ENCODE data around the gene OSBPL8.

The OSBPL8 gene

DNA sequence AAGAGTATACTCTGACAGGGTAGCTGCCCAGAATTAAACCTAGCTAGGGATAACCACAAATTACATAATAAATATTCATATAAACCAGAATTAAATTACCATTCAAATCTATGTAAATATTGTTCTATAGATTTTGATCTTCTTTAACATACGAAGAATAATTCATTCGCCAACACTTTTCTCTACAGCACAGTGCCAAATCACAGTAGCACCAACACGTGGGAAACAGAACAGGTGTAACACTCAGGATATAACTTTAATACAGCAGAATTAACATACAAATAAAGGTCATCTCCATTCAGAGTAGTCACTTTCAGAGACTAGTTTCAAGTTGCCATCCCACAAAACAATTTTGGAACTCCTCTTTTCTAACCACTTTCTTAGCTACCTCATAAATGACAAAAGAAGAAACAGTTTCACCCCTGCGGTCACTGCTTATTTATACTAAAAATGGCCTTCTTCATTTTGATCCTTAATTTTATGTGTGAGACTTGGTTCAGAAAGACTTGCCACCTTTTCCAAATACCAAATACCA is 15.7 kb downstream of the OSBPL8 start:
- no peak overlapping the region for H3K27ac ChIP-seq (ENCODE audit: low read length)
- H3K9me3 ChIP-seq (ENCODE audit: control insufficient read depth, insufficient read depth, low read length) = no peaks in the 10 kb centered on the region
- H3K4me3 ChIP-seq (ENCODE audit: low read length) = no peak overlapping the region
- H3K36me3 ChIP-seq (ENCODE audit: control insufficient read depth, insufficient read depth, low read length) = no peaks in the 10 kb centered on the region
- H3K27me3 ChIP-seq (ENCODE audit: control insufficient read depth, insufficient read depth, low read length) = no peaks in the 10 kb centered on the region
- H3K4me1 ChIP-seq (ENCODE audit: control insufficient read depth, insufficient read depth, low read length) = peaks cover 4% of the 10 kb centered on the region
- WGBS (ENCODE audit: insufficient coverage, insufficient read length) = no CpG with 5 or more reads among the region's 4 CpGs
- DNase-seq (ENCODE audit: low read depth, low spot score) = no peak

DNA sequence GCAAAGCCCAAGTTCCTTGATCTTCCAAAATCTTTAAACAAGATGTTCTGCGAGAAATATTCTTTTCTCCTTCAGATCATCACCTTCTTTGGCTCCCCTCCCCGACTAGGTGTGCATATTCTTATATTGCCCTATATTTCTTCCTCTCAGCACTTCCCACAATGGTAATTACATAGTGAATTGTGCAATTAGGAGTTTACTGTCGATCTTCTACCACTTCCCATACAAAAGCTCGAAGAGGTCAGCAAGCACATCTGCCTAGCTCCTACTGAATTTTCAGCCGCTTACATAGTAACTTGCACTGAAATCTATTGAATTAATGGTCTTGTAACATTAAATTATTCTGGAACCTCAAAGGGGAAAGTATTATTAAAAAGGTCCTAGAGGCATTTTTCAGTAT is 16.7 kb downstream of the OSBPL8 start:
- no peak for DNase-seq (ENCODE audit: low read depth, low spot score)
- Histone ChIP-seq H3K4me3 (ENCODE audit: low read length) (no peak overlapping the region), H3K36me3 (ENCODE audit: control insufficient read depth, insufficient read depth, low read length) (no peaks in the 10 kb centered on the region), H3K4me1 (ENCODE audit: control insufficient read depth, insufficient read depth, low read length) (peaks cover 4% of the 10 kb centered on the region), H3K27me3 (ENCODE audit: control insufficient read depth, insufficient read depth, low read length) (no peaks in the 10 kb centered on the region), H3K27ac (ENCODE audit: low read length) (no peak overlapping the region), H3K9me3 (ENCODE audit: control insufficient read depth, insufficient read depth, low read length) (no peaks in the 10 kb centered on the region)
- WGBS (ENCODE audit: insufficient coverage, insufficient read length) = no CpG with 5 or more reads among the region's 5 CpGs

DNA sequence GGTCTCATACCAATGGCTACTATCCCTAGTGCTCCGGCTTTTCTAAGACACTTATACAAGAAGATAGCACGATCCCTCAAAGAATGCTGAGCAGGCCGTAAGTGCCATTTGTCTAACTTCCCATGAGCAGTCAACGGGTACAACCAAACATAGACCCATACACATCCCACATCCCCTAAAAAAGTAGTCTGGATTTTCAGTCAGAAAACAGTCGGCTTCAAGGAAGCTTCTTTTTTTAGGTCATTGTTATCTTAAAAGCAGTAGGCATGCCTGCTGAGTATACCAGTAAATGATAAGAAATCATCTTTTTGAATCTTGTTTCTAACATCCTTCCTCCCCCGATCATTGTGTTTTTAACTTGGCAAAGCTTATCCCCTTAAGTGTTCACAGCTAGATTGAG is 19.8 kb downstream of the OSBPL8 start:
- Histone ChIP-seq H3K4me3 (ENCODE audit: low read length) (no peak overlapping the region), H3K4me1 (ENCODE audit: control insufficient read depth, insufficient read depth, low read length) (no peaks in the 10 kb centered on the region), H3K27me3 (ENCODE audit: control insufficient read depth, insufficient read depth, low read length) (no peaks in the 10 kb centered on the region), H3K9me3 (ENCODE audit: control insufficient read depth, insufficient read depth, low read length) (no peaks in the 10 kb centered on the region), H3K36me3 (ENCODE audit: control insufficient read depth, insufficient read depth, low read length) (no peaks in the 10 kb centered on the region), H3K27ac (ENCODE audit: low read length) (no peak overlapping the region)
- no peak for DNase-seq (ENCODE audit: low read depth, low spot score)
- no CpG with 5 or more reads among the region's 6 CpGs for WGBS (ENCODE audit: insufficient coverage, insufficient read length)

DNA sequence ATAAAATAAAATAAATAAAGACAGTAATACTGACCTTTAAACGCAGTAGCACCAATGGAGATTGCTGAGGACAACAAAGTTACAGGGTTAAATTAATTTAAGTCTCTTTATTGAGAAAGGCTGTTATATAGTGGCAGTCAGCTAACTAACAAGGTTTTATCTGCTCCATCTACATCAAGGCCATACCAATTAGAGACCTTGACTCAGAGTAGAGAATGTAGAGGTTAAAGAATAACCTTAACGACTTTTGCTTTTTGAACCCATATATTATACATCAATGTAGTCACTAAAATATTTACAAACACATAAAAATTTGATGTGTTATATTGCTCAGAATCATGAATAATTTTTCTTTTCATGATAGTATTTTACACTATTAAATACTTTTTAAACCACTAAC is 21.6 kb downstream of the OSBPL8 start:
- no peaks in the 10 kb centered on the region for H3K9me3 ChIP-seq (ENCODE audit: control insufficient read depth, insufficient read depth, low read length)
- no peaks in the 10 kb centered on the region for H3K27me3 ChIP-seq (ENCODE audit: control insufficient read depth, insufficient read depth, low read length)
- no peak overlapping the region for H3K4me3 ChIP-seq (ENCODE audit: low read length)
- no peak for DNase-seq (ENCODE audit: low read depth, low spot score)
- H3K36me3 ChIP-seq (ENCODE audit: control insufficient read depth, insufficient read depth, low read length) = no peaks in the 10 kb centered on the region
- no peaks in the 10 kb centered on the region; the same call in 1 of the 2 replicates for H3K4me1 ChIP-seq (ENCODE audit: control insufficient read depth, insufficient read depth, low read length)
- H3K27ac ChIP-seq (ENCODE audit: low read length) = no peak overlapping the region
- no CpG with 5 or more reads among the region's 2 CpGs for WGBS (ENCODE audit: insufficient coverage, insufficient read length)

DNA sequence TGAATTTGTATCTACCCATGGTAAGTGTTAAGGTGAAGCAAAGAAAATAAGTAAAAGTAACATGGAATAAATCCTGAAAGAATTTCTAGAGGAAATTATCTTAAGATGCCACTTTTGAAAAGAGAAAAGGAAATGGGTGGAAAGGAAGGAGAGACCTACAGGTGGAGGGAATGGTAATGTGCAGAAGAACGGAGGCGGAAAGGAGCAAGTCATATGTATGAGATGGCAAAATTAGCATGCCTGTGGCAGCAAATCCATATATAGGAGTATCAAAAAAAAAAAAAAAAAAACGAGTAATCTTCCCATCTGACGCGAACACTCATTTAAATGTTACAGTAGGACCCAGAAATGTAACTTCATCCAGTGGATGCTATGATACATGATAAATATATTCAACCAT is 23.0 kb downstream of the OSBPL8 start:
- Histone ChIP-seq H3K27me3 (ENCODE audit: control insufficient read depth, insufficient read depth, low read length) (no peaks in the 10 kb centered on the region), H3K4me3 (ENCODE audit: low read length) (no peak overlapping the region), H3K27ac (ENCODE audit: low read length) (no peak overlapping the region), H3K4me1 (ENCODE audit: control insufficient read depth, insufficient read depth, low read length) (no peaks in the 10 kb centered on the region; the same call in 1 of the 2 replicates), H3K9me3 (ENCODE audit: control insufficient read depth, insufficient read depth, low read length) (no peaks in the 10 kb centered on the region), H3K36me3 (ENCODE audit: control insufficient read depth, insufficient read depth, low read length) (no peaks in the 10 kb centered on the region)
- DNase-seq (ENCODE audit: low read depth, low spot score) = no peak
- no CpG with 5 or more reads among the region's 5 CpGs for WGBS (ENCODE audit: insufficient coverage, insufficient read length)

DNA sequence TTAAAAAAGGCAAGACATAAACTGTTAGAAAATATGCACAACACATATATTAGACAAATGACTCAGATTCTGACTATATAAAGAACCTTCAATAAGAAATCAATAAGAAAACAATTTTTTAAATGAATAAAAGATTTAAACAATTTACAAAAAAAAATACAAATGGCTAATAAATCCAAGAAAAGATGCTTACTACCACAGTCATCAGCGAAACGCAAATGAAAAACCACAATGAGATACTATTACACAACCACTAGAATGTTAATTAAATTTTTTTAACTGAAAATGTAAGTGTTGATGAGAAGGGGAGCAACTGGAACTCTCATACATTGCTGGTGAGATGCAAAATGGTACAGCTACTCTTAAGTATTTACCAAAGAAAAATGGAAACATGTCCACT is 24.4 kb downstream of the OSBPL8 start:
- Histone ChIP-seq H3K36me3 (ENCODE audit: control insufficient read depth, insufficient read depth, low read length) (no peaks in the 10 kb centered on the region), H3K27ac (ENCODE audit: low read length) (no peak overlapping the region), H3K27me3 (ENCODE audit: control insufficient read depth, insufficient read depth, low read length) (no peaks in the 10 kb centered on the region), H3K4me3 (ENCODE audit: low read length) (no peak overlapping the region), H3K9me3 (ENCODE audit: control insufficient read depth, insufficient read depth, low read length) (no peaks in the 10 kb centered on the region), H3K4me1 (ENCODE audit: control insufficient read depth, insufficient read depth, low read length) (no peaks in the 10 kb centered on the region; the same call in 1 of the 2 replicates)
- WGBS (ENCODE audit: insufficient coverage, insufficient read length) = no CpG with 5 or more reads among the region's 2 CpGs
- no peak for DNase-seq (ENCODE audit: low read depth, low spot score)

DNA sequence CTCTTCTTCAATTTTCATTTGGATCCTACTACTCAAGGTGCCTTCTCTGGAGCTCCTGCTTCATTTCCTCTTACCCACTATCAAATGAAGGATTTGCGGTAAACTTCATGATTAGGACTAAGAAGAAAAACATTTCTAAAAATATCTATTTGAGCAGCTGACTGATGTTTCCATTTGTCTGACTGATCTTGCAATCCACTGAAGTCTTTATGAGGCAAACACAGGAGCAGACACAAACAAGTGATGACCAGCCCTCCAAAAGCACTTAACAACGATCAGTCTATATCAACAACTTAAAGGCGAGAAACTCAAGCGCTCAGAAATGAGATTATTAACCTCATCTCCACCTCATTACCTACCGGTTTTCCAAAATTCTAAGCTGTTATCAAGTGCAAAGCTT is 26.2 kb downstream of the OSBPL8 start:
- no peak overlapping the region for H3K27ac ChIP-seq (ENCODE audit: low read length)
- no peaks in the 10 kb centered on the region for H3K36me3 ChIP-seq (ENCODE audit: control insufficient read depth, insufficient read depth, low read length)
- no CpG with 5 or more reads among the region's 5 CpGs for WGBS (ENCODE audit: insufficient coverage, insufficient read length)
- no peaks in the 10 kb centered on the region; the same call in 1 of the 2 replicates for H3K4me1 ChIP-seq (ENCODE audit: control insufficient read depth, insufficient read depth, low read length)
- no peaks in the 10 kb centered on the region for H3K9me3 ChIP-seq (ENCODE audit: control insufficient read depth, insufficient read depth, low read length)
- H3K4me3 ChIP-seq (ENCODE audit: low read length) = no peak overlapping the region
- no peak for DNase-seq (ENCODE audit: low read depth, low spot score)
- no peaks in the 10 kb centered on the region for H3K27me3 ChIP-seq (ENCODE audit: control insufficient read depth, insufficient read depth, low read length)

DNA sequence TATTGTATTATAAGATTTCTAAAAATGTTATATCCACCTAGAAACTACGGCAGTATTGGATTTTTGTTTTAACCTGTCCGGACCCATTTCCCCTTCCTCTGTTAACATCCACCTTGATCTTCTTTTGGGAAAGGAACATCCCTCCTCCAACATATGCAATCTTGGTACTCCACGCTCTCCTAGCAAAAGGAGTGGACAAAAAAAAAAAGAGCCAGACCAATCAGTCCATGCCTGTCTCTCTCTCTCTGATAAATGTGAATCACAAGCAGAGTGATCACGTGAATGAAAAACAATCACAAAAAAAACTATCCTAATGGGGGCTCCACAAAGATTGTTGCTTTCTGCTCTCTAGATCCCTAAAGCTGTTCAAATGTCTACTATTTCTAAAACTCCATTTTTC is 27.1 kb downstream of the OSBPL8 start:
- Histone ChIP-seq H3K27me3 (ENCODE audit: control insufficient read depth, insufficient read depth, low read length) (no peaks in the 10 kb centered on the region), H3K4me3 (ENCODE audit: low read length) (no peak overlapping the region), H3K36me3 (ENCODE audit: control insufficient read depth, insufficient read depth, low read length) (no peaks in the 10 kb centered on the region), H3K4me1 (ENCODE audit: control insufficient read depth, insufficient read depth, low read length) (no peaks in the 10 kb centered on the region; the same call in 1 of the 2 replicates), H3K9me3 (ENCODE audit: control insufficient read depth, insufficient read depth, low read length) (no peaks in the 10 kb centered on the region; the same call in 1 of the 2 replicates), H3K27ac (ENCODE audit: low read length) (no peak overlapping the region)
- DNase-seq (ENCODE audit: low read depth, low spot score) = no peak
- no CpG with 5 or more reads among the region's 4 CpGs for WGBS (ENCODE audit: insufficient coverage, insufficient read length)

DNA sequence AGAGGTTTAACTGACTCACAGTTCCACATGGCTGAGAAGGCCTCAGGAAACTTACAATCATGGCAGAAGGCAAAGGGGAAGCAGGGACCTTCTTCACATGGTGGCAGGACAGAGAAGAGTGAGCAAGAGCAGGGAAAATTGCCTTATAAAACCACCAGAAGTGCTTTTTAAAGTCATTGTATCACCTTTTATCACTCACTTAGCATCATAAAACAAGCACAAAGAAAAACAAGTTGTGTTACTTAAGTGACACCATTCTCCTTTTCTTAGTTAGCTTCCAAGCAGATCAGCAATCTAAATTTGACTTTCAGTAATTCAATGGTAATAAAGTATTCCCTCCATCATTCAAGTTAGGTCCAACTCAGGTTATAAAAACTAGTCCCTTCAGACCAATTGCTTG is 28.5 kb downstream of the OSBPL8 start:
- H3K4me1 ChIP-seq (ENCODE audit: control insufficient read depth, insufficient read depth, low read length) = no peaks in the 10 kb centered on the region; the same call in 1 of the 2 replicates
- no peaks in the 10 kb centered on the region; the same call in 1 of the 2 replicates for H3K9me3 ChIP-seq (ENCODE audit: control insufficient read depth, insufficient read depth, low read length)
- H3K4me3 ChIP-seq (ENCODE audit: low read length) = no peak overlapping the region
- H3K27me3 ChIP-seq (ENCODE audit: control insufficient read depth, insufficient read depth, low read length) = no peaks in the 10 kb centered on the region
- no peak overlapping the region for H3K27ac ChIP-seq (ENCODE audit: low read length)
- no peaks in the 10 kb centered on the region for H3K36me3 ChIP-seq (ENCODE audit: control insufficient read depth, insufficient read depth, low read length)
- DNase-seq (ENCODE audit: low read depth, low spot score) = no peak

DNA sequence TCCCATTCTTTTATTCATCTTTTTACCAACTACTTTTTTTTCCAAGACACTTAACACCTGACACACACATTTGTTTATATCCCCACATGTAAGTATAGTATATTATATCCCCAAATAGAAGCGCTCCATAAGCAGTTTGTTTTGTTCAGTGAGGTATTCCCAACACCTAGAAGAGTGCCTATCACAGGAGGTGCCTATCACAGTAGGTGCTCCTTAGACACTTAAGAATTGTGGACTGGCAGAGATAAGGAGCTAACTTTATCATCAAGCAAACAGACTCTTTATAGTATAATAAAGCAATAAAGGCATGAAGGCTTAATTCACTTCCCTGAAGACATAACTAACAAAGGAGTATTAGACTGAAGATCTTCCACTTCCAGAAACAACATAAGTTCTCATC is 29.1 kb downstream of the OSBPL8 start:
- WGBS (ENCODE audit: insufficient coverage, insufficient read length) = no CpG with 5 or more reads among the region's 1 CpG
- H3K27me3 ChIP-seq (ENCODE audit: control insufficient read depth, insufficient read depth, low read length) = no peaks in the 10 kb centered on the region
- no peaks in the 10 kb centered on the region; the same call in 1 of the 2 replicates for H3K9me3 ChIP-seq (ENCODE audit: control insufficient read depth, insufficient read depth, low read length)
- H3K4me1 ChIP-seq (ENCODE audit: control insufficient read depth, insufficient read depth, low read length) = no peaks in the 10 kb centered on the region; the same call in 1 of the 2 replicates
- H3K27ac ChIP-seq (ENCODE audit: low read length) = no peak overlapping the region
- DNase-seq (ENCODE audit: low read depth, low spot score) = no peak
- H3K4me3 ChIP-seq (ENCODE audit: low read length) = no peak overlapping the region
- H3K36me3 ChIP-seq (ENCODE audit: control insufficient read depth, insufficient read depth, low read length) = no peaks in the 10 kb centered on the region

DNA sequence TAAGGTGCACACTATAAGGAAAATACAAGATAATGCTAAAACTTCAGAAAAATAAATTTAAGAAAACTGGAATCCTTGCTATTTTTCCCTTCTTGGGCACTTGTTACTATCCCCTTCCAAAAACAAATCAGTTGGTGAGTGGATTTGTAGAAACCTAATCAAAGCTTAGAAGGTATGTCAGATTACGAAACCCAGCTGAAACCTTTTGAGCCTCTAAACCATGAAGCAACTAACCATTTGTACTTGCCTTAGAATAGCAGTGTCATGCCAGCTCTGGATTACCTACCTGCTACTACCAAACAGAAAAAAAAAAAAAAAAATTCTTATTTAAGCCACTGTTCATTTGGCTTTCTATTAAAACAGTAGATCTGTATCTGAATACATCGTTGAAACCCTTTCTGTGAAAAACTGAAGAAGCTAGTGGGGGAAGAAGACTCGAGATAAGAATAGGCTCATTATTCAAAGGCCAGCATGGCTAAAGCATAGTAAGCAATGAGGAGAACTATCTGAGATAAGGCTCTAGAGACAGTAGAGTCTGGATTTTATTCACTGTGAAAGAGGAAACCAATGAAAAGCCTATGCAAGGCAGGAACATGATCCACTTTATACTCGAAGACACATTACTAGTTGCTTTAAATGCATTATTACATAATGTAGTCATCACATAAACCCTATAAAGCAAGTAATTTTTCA is 30.2 kb downstream of the OSBPL8 start:
- Histone ChIP-seq H3K36me3 (ENCODE audit: control insufficient read depth, insufficient read depth, low read length) (no peaks in the 10 kb centered on the region), H3K27me3 (ENCODE audit: control insufficient read depth, insufficient read depth, low read length) (no peaks in the 10 kb centered on the region), H3K4me1 (ENCODE audit: control insufficient read depth, insufficient read depth, low read length) (no peaks in the 10 kb centered on the region; the same call in 1 of the 2 replicates), H3K27ac (ENCODE audit: low read length) (no peak overlapping the region), H3K4me3 (ENCODE audit: low read length) (no peak overlapping the region), H3K9me3 (ENCODE audit: control insufficient read depth, insufficient read depth, low read length) (no peaks in the 10 kb centered on the region; the same call in 1 of the 2 replicates)
- no peak for DNase-seq (ENCODE audit: low read depth, low spot score)
- WGBS (ENCODE audit: insufficient coverage, insufficient read length) = no CpG with 5 or more reads among the region's 4 CpGs

Measured in iPS DF 6.9 (cell line).